Activated CD4-positive, alpha-beta T cell treated with anti-CD3 and anti-CD28 coated beads for 48 hours (primary cell): Measurements from ENCODE around the gene RERE.
"Not testable (repeated sequence)": the region's sequence is repeated elsewhere in the genome, so short reads cannot be mapped to it uniquely, and the experiment has no call there.

Experiments used
- DNase-seq: peaks from one replicate; pipeline ENCODE4 v3.0.0-alpha.2; 2020

The RERE gene

GRCh38 chr1:8465013-8465412 lies 352.4 kb downstream of the RERE start:
- no peak for DNase-seq

DNA sequence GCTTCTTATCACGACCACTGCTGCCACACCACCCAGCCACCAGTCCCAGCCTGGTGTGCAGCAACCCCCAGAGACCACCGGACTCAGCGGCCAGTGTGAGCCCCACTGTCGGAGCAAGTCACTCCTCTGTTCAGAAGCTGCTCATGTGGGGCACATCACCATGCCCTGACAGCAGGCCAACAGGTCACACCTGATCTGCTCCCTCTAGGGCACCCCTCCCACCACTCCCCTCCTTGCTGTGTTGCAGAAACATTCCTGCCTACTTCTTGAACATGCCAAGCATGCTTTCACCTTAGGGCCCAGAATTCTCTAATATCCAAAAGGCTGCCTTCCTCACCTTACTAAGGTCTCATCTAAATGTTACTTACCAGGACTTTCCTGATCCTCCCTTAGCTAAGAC lies 353.1 kb downstream of the RERE start:
- no peak for DNase-seq

DNA sequence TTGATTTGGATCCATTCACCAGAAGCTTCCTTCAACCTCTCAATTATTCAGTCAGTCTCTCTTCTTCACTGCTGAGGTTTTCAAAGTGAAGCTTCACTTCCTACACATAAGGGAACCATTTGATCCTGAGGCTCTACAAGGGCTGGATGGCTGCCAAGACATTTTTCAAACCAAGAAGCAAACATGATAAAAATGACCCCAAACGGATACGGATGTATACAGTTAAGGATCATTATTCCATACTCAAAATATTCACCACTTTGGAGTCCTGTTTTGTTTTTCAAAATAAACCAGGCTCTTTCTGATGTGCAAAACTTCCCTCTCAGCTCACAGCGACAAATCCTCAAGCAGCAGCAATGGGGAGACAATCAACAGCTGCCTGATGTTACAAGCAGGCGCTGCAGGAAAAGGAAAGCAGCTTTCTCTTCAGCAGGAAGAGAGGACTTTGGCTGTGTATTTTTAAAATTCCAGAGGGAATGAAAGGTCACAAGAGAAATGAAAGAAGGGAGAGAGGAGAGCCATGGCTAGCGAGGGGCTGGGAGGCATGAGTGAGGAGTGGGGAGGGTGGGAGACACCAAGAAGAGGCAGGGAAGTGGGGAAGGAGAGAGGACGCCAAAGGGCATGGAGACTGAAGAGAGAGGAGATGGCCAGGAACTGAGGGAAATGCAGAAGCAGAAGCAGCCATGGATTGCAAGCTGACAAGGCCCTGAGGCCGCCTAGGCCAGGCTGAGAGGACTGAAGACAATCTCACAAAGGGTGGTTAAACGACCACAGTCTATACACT lies 354.1 kb downstream of the RERE start:
- no peak for DNase-seq

- no peak for DNase-seq
Measured at GRCh38 chr1:8462371-8462892, 355.0 kb downstream of the RERE start.

DNA sequence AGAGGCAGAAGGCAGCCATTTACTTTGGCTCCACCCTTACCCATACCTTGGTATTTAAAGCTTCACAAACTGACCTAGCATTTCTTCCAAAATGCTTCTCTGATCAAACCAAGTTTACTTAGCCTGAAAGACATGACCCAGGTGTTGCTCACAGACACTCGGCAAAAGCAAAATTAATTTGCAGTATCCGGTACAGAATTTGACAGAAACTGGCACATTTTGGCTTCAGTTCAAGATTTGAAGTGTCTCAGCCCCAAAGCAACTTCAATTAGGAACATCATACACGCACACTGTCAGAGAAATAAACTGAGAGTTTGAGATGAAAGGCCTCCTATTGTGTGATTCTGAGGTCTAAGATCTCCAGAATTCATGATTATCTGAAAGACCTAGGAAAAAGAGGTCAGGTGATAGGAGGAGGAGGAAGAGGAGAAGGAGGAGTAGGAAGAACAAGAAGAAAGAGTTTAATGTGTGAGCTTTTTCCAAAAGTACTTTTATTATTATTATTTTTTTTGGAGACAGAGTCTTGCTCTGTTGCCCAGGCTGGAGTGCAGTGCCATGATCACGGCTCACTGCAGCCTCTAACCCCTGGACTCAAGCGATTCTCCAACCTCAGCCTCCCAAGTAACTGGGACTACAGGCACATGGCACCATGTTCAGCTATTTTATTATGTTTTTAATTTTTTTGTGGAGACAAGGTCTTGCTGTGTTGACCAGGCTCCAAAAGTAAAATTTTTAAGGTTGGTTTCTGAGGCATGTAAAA lies 355.9 kb downstream of the RERE start:
- DNase-seq: no peak

DNA sequence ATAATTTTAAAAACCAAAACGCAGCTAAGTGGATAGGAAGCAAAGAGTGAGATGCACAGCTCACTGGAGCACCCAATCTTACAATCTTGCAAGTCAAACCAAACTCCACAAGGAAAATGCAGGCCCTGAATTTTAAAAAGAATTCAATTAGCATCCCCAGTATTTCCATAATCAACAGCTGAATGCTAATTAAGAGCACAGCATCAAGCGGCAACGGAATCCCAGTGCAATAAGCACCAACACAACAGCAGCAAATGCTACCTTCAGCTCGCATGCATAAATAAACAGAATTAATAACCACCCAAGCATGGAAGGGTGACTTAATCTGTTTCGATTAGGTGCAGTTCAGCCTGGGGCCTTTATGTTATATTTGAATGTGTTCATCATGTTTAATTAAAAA lies 356.7 kb downstream of the RERE start:
- DNase-seq: no peak

DNA sequence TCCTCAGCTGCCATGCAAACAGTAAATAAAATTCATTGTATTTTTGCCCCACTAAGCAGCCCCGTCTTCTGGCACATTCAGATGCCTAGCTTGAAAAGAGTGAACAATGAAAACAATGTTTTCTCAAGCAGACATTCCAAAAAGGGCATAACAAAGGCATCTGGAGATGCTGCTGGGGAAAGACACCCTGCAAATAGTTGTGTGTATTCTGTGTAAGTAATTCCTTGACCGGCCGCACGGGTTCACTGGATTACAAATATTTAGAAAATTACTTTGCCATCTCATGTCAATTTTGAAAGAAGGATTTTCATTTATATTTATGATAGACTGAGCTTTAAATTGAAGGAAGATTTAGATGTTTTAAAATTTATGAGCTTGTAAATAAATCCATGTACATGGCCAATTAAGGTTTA lies 357.3 kb downstream of the RERE start:
- DNase-seq: no peak

GRCh38 chr1:8458607-8459006 lies 358.8 kb downstream of the RERE start:
- DNase-seq: no peak

GRCh38 chr1:8457760-8458381 lies 359.6 kb downstream of the RERE start:
- DNase-seq: no peak

DNA sequence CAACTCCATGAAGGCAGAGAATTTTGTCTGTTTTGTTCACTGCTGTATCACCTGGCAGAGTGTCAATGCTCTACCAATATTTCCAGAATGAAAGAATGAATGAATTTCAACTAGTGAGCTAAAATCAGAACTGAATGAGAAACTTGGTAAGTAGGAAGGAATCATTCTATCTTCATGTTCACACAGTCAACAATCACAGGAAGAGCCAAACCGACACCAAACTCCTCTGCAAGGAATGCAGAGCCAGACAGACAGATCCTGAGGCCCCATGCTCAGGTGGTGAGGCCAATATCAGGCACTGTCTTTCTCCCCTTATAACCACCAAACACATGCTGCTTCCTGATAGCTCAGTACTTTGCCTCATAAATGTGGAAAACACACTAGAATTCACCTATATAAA lies 360.4 kb downstream of the RERE start:
- DNase-seq: no peak

DNA sequence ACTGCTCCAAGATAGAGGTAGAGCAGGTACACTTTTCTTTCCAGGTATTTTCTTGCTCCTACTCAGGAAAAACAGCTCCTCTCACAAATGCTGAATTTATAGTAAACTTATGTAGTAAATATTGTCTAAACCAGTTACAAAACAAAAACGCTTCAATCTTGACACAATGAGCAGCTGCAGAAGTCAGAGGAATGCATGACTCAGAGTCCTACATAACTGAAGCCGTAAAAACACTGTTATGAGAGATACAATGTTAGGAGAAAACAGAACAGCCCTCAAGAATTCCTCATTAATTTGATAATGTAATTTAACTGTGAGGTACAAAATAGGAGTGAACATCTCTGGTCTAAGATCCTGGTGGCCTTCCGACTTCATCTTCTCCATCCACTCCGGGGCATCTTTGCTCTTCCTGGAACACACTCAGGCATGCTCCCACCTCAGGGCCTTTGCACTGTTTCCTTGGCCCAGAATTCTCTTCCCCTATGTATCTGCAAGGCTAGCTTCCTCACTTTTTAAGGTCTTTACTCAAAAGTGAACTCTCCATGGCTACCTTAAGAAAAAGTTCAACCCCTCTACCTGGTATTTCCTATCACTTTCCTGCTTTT lies 361.0 kb downstream of the RERE start:
- no peak for DNase-seq

DNA sequence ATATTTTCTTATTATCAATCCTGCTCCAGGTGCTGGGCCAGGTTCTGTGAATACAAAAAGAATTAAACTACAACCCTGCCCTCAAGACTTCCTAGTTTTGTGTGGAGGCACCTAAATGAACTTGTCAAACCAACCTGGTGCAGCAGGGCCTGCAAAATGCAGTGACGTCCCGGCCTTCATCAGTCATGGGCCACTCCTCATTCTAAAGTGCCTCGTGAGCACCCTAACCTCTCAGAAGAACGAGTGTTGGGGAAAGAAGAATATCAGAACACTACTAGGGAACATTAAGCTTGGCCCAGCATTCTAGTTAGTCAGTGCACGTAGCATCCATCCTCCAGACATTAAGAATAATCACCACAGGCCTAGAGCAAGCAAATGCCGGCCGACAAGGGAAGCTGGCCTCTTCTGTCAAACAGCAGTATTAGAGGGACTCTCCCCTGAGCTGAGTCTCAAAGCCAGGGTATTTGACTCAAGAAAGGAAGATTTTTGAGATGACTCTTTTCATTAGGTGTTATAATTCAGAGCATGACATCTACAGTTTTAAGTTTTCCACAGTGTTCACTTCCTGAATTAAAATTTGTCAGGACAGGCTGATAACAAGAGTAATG lies 361.6 kb downstream of the RERE start:
- no peak for DNase-seq

DNA sequence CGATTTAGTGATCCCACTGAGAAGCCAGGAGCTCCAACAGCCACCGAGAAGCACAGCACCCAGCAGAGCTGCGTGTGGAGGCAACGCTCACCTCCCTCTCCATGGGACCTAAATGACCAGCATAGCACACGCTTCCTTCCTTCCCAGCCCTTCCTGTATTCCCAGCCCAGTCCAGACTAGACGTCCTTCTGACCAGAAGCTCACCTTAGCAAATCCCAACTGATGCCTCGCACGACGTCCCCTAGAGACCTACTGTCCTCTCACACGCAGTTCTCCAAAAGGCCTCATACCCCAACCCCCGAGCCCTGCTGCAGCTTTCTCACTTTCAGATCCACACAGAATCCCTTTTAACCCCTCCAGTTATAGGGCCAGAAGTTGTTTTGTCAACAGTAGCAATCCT lies 367.1 kb downstream of the RERE start:
- no peak for DNase-seq

DNA sequence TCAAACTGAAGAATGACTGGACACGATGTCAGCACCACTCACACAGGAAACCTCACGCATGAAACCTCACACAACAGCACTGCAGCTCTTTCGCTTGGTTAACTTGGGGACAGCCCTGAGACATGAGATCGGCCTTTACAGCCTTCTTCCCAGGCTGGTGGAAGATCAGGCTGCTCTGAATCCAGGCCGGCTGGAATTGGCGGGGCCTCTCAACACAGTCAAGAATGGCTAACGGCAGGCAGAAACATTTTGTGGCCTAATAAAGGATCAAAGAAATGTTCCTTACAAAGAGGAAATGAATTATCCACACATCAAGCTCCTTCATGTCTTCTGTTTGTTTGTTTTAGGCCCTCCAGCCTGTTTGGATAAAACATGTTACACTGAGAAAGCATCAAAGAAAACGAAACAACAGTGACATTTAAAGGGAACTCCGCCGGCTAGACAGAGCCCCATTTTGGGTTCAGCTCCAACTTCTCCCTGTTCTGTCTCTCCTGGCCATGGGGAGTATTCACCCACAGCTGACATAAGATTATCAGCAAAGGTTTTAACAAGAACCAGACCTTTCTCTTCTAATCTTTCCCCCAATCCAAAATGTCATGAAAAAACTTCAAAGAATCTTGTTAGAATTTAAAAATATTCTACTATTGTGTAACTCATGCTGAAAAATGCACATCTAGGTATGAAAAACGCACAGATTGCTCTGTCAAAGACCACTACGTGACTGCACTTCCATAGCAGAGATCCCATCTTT lies 368.4 kb downstream of the RERE start:
- peak; percentile 20 for DNase-seq

GRCh38 chr1:8448505-8448904 lies 368.9 kb downstream of the RERE start:
- DNase-seq: not testable (repeated sequence)

GRCh38 chr1:8447616-8448150 lies 369.8 kb downstream of the RERE start:
- DNase-seq: no peak

DNA sequence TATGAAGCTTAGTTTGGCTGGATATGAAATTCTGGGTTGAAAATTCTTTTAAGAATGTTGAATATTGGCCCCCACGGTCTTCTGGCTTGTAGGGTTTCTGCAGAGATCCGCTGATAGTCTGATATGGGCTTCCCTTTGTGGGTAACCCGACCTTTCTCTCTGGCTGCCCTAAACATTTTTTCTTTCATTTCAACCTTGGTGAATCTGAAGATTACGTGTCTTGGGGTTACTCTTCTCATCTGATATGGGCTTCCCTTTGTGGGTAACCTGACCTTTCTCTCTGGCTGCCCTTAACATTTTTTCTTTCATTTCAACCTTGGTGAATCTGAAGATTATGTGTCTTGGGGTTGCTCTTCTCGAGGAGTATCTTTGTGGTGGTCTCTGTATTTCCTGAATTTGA lies 371.3 kb downstream of the RERE start:
- DNase-seq: not testable (repeated sequence)

DNA sequence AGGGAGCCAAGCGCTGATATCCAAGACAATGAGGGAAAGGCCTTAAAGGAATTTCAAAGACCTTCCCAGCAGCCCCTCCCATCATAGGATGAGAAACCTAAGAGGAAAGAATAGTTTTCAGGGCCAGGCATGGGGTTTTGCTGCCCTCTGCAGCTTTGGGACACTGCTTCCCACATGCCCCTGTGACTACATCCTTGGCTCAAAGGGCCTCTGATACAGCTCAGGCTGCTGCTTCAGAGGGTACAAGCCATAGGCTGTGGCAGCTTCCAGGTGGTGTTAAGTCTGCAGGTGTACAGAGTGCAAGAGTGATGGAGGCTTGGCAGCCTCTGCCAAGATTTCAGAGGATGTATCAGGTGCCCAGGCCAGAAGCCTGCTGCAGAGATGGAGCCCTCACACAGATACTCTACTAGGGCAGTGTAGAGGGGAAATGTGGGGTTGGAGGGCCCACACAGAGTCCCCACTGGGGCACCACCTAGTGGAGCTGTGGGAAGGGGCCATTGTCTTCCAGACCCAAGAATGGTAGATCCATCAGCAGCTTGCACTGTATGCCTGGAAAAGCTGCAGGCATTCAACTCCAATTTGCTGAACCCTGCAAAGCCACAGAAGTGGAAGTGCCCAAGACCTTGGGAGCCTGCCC lies 373.8 kb downstream of the RERE start:
- no peak for DNase-seq

GRCh38 chr1:8441426-8441825 lies 376.0 kb downstream of the RERE start:
- DNase-seq: no peak

DNA sequence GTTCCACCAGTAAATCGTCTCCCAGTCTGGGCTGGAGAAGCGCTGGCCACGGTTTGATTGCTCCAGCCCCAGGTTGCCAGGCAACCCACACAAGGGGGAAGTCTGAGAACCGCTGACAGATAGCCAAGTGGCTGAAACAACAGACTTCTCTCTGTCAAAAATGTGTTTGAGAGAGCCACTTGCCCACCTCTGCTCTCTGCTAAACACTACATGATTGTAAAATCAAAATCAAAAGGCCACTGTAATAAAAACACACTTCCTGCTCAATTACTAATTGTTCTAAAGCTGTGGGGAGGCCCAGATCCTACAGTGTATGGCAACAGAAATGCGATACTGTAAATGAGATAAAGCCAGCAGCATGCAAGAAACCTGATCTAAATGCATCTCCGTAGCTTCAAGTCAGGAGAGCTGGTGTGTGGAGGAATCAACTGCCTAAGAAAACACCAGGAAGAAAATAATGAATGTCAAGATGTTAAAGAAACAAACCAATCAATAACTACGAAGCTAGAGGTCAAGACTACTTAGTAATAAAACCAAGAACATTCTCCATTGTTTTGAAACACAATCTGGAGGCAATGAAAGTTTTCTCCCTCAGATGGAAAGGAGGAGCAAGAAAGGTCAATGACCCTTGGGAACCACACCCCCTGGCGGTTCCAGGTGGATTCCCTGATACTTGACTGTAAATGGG lies 378.3 kb downstream of the RERE start:
- no peak for DNase-seq

GRCh38 chr1:8438489-8438888 lies 379.0 kb downstream of the RERE start:
- no peak for DNase-seq
